GM21528 (cell line): Measurements from ENCODE around the gene ID2.
A peak's percentile ranks its signal among the peaks of the same experiment; 100 is the strongest.

Experiments used
- ATAC-seq: cut with Tn5 transposase; IDR thresholded peaks from one replicate; pipeline ENCODE4 v1.9.1; 2021; ENCODE audit warnings: mild to moderate bottlenecking, moderate library complexity; ENCODE audit not compliant: unreplicated experiment, low FRiP score

ID2 gene

DNA sequence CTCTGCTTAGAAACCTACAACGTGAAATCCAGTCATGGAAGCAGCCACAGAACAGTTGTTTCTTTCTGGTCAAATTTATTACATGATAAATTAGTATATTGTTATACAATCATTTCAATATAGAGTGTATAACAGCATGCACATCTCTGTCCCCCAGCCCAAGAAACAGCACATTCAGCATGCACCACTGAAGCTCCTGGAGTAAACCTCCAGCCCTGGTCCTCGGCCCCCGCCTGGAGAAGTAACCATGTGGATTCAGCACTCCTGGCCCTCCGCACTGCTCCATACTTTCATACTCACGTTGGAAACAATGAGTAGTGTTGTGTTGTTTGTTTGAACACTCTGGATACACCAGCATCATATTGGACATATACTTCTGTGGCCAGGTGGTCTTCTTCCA, 15.3 kb upstream of the ID2 start:
- ATAC-seq, result no peak

GRCh38 chr2:8667896-8668512, 13.9 kb upstream of the ID2 start:
- ATAC-seq, result no peak

DNA sequence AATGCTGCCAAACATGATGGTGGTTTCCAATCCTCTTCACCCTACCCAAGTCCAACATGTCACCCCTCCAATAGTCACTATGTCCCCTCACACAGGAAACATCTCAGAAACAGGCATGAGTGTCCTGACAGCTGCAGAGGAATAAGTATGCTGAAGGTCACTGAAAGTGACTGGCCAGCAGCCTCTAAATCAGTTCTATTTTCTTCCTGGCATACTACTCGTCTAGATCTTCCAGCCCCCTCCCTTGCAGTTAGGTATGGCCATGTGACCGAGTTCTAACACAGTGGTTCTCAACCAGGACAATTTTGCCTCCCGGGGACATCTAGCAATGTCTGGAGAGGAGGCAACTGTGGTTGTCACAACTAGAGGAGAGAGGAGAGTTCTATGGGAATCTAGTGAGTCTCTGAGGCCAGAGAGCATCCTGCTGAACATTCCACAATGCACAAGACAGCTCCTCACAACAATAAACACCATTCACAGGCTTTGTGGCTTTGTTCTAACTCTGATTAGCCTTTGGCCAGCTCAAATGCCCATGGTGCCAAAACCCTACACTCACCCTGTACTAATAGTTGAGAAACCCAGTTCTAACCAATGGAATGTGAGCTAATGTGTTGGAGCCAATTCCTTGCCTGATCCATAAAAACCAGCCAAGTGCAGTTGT, 12.6 kb upstream of the ID2 start:
- ATAC-seq, result no peak

DNA sequence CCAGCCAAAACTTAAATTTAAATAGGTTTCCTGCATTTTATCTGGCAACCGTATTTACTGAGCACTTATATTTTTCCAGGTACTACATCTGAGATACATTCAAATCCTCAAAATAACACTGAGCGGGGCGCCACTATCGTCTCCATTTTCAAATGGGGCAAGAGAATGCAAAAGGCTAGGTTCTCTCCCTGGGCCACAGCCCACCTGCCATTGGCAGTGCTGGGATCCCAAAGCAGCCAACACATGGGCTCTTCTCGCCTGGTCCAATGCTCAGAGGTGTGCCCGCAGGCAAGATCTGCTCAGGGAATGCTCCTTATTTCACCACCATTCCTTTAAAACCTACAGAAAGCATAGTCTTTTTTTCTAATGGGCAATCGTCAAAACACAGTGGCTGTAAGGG, 11.3 kb upstream of the ID2 start:
- no peak for ATAC-seq

DNA sequence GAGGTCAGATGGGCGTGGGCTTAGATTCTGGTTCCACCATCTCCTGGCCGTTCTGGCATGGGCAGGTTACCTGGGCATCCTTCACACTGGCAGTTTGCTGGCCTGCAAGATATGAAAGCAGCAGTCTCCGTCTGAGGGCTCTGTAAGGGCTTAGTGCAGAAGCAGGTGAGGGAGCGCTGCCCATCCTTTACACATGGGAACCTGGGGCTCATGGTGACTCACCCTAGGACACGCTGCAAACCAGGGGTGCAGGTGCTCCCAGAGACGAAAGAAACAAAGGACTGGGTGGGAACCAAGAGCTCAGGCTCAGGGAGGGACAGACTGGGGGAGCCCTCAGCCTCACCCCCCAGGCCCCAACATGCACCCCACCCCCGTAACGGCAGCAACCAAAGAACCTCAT, 10.7 kb upstream of the ID2 start:
- ATAC-seq, result no peak

GRCh38 chr2:8671802-8672201, 10.1 kb upstream of the ID2 start:
- no peak for ATAC-seq

DNA sequence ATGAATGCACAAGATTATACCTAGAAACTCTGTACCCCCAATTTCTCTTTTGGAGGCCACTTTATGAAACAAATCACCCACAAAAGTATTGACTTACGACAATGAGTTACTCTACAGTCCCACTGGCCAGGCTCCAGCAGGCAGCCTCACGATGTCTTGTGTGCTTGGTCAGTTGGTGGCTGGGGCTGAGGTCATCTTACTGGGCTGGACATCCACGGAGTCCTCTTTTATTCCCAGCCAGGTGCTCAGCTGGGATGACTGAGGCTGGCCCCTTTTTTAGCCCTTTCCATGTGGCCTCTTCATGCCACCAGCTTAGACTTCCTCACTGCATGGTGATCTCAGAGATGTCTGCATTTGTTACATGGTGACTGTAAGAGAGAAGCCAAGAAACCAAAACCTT, 8.9 kb upstream of the ID2 start:
- ATAC-seq, result no peak

DNA sequence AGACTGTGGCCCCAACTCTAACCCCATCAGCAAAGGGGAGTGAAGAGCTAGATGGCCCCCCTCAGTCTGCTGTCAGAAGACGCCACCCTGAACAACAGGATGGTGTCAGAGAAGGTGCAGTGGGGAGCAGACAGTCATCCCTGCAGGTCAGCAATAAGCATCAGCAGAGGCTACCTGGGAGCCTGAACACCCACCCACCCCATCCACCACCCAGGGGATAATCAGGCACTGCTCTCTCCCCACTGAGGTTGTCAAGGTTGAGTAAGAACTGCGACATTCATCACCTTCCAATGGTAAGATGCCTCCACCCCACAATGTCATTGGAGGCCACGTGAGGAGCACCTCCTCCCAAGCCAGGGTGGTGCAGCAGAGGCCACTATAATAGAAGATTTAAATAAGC, 8.5 kb upstream of the ID2 start:
- ATAC-seq, result no peak

DNA sequence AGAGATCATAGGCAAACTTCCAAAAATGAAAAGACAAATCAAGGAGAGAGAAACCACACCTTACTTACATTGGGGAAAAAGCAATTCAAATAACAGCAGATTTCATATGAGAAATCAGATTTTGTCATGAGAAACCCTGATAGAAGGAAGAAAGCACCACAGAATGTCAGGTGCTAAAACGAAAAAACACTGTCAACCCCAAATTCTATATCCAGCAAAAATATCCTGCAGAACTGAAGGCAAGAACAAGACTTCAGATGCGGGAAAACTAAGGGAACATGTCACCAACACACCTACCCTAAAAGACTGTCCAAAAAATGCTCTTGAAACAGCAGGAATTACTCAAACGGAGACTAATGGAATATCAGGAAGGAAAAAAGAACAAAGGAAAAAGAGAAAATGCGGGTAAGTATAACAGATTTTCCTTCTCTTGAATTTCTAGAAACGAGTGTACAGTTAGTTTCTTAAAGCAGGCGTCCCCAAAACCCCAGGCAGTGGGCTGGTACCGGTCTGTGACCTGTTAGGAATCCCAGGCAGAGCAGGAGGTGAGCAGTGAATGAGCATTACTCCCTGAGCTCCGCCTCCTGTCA, 7.3 kb upstream of the ID2 start:
- no peak for ATAC-seq

GRCh38 chr2:8675543-8675942, 6.3 kb upstream of the ID2 start:
- ATAC-seq, result no peak

DNA sequence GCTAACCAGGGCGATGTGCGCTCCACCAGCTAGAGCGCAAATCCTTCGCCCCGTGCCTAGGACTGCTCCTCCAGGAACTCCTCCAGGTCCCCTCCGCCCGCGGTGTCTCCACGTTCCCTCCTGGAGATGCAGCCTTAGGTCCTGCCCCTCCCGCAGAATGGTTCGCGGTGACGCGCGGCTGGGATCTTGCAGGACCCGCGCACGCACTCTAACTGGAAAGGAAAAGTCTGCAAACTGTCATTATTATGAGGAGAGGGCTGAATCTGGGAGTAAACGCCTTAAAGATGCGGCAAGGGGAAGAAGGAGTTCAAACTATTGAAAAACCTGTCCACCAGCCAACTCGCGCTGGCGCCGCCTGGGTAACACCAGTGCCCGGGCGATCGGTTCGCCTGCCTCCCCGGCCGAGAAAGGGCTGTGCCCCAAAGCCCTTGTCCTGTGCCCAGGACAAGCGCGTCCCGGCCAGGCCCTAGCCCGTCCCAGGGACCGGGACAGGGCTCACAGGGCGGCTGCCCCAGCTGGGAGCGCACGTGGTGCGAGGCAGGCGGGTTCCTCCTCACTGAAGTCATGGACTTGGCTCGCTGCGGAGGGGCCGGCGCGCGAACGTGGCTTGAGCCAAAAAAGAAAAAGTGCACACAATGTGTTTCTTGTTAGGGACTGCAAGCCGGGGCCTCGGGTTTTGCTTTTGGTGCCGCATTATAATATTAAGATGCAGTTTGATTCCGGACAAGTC, 5.5 kb upstream of the ID2 start:
- no peak for ATAC-seq

GRCh38 chr2:8676921-8677645, 4.8 kb upstream of the ID2 start:
- ATAC-seq, result no peak

DNA sequence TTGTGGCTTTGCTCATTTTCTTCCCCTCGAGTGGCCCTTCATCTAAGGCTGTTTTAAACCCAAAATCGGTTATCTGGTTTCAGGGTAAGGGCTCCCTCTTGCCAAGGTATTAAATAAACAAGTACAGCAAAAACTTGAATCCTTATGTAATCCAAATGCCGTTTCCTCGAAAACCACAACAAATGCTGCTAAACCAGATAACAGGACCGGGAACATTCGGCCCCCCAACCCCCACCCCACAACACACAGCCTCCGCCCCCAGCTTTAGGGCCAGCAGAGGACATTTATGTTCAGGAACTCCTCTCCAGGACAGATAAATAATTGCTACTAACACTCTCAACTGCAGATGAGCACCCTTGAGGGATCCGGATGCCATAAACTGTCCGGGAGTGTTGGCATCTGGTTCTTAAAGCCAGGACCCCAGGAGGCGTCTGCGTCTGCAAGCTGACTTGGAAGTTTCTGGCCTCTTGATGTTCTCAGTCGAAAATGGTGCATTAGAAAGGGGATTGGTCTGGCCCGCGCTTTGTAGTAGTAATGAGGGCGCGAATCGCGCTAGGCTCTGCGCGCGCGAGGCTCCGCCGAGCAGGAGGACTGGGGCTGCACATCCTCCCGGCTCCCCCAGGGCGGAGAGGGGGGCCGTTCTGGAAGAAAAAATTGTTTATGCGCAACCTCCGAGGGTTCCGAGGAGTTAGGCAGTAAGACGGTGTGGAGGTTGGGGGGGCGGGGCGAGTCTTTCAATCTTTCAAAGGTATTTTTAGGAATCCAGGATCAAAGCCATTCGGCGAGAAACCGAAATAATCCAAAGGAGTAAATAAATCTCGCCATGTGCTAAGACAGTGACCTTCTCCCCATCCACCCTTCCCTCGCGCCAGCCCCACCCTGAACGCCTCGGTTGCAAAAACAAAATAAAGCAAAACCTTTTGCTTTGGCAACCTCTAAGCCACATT, 3.9 kb upstream of the ID2 start:
- ATAC-seq, result no peak

- ATAC-seq, result peak; percentile 54
Observed at GRCh38 chr2:8678731-8679566, 2.9 kb upstream of the ID2 start.

- ATAC-seq, result no peak
Observed at GRCh38 chr2:8679567-8679826, 2.4 kb upstream of the ID2 start.

DNA sequence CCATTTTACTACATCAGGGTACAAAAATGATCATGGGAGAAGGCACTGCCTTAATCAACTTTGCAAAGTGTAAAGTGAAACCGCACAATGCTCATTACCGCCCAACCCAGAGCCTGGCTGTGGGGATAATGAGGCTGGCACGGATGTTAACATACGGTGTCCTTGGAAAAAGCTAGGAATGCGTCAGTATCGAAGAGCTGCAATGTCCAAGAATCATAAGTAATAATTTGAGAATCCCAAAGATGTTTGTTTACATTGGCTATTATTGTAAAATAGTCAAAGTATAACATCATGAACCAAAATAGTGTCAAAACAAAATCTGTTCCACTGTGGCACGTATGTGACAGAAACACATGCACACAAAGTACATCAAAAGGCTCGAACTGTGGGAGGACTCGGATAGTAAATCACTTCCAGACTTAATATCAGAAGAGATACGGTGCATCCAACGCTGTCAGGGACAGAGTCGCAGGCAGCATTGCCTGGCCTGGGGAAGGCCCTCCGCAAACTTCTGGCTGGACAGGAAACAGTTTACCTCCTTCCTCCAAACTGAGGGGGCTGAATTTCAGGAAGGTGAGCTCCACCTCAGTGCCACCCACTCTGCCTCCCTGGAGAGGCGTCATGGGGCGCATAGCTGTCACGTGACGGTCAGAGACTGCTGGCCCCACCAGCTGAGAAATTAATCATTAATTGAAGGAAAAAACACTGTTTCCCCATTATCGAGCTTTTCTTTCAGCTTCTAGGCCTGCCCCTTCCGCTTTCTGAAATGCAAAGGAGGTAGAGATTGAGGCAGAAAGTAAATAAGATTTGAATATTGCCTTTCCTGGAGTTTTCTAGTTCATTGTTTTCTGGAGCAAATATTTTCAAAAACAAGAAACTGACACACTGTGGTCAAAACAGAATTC, 1.8 kb upstream of the ID2 start:
- no peak for ATAC-seq

DNA sequence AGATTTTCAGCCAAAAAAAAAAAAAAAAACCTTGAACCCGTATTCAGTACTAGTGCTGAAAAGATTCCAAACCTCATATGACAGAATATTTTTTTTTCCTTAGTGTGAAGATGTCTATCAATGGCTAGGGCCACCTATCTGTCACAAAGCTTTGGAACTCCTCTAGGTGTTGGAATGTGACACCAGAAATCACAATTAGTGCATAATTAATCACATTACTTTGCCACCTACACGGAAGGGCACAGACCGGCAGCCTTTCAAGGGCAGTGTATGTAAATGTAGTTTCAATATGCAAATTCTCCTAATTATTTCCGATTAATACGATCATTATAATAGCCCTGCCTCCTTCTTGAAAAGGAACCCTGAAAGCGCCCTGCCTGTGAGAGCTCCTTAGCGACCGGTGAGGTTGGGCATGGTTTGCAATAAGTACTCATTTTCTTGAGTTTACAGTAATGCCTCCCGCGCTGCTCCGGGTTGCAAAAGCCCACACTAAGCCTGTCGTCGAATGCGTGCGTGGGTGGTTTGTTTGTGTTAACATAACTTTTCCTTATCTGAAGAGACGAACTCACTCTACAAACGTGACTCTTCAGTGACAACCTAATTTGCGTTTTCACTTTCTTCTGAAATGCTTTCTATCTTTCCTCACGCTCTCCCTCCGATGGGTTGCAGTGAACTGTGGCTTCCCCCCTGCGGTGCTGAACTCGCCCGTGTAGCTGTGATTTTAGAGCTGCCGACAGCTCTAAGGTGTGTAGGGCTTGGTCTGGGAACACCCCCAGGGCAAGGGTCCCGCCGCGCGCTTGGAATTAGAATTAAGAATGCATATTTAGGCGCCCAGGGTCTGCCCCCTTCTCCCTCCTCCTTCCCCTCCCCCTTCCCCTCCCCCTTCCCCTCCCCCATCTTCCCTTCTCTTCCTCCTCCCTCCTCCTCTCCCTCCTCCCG, 765 bp upstream of the ID2 start:
- ATAC-seq, result no peak
